ENCODE results near the gene AGBL3. TPM values are rescaled to one million over a fixed set of nuclear protein-coding genes. Genes with fewer than 3 reads are reported as not detected.

The AGBL3 gene
- total RNA-seq, 1 donor from 2014 or later = 3.5 TPM

DNA sequence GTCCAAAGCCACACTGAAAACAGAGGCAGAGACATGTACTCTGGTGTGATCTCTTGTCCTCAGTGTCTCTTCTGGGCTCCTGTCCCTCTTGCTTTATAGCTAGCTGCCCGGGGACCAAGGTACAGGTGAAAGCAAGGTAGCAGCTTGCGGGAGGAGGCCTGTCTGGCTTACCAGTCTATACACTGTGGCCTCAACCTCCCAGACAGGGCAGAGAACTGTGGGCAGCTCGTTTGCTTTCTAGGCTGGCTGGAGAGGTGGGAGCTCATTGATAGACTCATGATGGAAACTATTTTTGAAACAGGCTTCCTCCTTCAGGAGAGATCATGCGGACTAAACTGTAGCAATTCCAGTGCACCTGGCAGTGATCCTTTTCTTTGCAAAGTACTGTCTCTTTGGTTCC, 179.6 kb downstream of the AGBL3 start:
- peaks cover 53% of the 10 kb centered on the region for H3K36me3 Mint-ChIP-seq (ENCODE audit: low read depth)
- no peak for DNase-seq (ENCODE audit: low read depth, low spot score)
- H3K27me3 Mint-ChIP-seq (ENCODE audit: low read depth) = no peaks in the 10 kb centered on the region
- TF ChIP-seq, protein P1, sequence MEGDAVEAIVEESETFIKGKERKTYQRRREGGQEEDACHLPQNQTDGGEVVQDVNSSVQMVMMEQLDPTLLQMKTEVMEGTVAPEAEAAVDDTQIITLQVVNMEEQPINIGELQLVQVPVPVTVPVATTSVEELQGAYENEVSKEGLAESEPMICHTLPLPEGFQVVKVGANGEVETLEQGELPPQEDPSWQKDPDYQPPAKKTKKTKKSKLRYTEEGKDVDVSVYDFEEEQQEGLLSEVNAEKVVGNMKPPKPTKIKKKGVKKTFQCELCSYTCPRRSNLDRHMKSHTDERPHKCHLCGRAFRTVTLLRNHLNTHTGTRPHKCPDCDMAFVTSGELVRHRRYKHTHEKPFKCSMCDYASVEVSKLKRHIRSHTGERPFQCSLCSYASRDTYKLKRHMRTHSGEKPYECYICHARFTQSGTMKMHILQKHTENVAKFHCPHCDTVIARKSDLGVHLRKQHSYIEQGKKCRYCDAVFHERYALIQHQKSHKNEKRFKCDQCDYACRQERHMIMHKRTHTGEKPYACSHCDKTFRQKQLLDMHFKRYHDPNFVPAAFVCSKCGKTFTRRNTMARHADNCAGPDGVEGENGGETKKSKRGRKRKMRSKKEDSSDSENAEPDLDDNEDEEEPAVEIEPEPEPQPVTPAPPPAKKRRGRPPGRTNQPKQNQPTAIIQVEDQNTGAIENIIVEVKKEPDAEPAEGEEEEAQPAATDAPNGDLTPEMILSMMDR (conservative IDR thresholded peaks at IDR 0.05) = no peak
- no peak overlapping the region for H3K27ac Mint-ChIP-seq (ENCODE audit: unreplicated experiment)
- H3K4me1 Mint-ChIP-seq = peaks cover 40% of the 10 kb centered on the region
- H3K9me3 Mint-ChIP-seq = peaks cover 10% of the 10 kb centered on the region
- peak overlapping the region; percentile 51 for H3K4me3 Mint-ChIP-seq

DNA sequence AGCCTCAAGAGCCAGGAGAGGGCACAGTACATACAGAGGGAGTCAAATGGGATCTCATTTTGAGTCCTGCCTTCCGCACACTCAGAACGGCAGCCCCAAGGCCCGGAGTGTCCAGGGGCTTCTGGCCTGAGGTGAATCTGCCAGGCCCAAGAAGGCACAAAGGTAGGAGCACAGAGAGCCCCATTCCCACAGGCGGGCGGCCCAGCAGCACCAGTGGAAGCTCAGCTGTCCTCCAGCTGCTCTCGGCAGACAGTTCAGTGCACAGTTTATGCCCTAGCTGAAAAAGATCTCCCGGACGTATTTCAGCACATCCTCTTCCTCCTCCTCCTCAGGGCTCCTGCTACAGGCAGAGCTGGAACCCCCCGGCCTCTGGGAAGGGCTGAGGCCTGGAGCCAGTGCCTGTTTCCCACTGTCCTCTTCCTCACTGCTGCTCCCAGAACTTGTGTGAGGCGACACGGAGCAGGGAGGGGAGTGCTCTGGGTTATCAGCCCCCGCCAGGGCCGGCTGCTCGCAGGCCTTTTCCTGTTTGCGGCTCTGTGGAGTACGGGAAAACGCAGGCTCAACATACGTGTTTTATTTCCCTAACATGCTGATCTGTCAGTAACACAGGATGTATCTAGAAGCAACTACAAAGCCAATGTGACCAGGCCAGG, 180.2 kb downstream of the AGBL3 start:
- H3K27me3 Mint-ChIP-seq (ENCODE audit: low read depth) = no peaks in the 10 kb centered on the region
- H3K27ac Mint-ChIP-seq (ENCODE audit: unreplicated experiment) = no peak overlapping the region
- peaks cover 38% of the 10 kb centered on the region for H3K4me1 Mint-ChIP-seq
- peak overlapping the region; percentile 67 for H3K4me3 Mint-ChIP-seq
- DNase-seq (ENCODE audit: low read depth, low spot score) = no peak
- peaks cover 8% of the 10 kb centered on the region for H3K9me3 Mint-ChIP-seq
- peaks cover 47% of the 10 kb centered on the region for H3K36me3 Mint-ChIP-seq (ENCODE audit: low read depth)
- TF ChIP-seq, protein P1 (conservative IDR thresholded peaks at IDR 0.05) = no peak

DNA sequence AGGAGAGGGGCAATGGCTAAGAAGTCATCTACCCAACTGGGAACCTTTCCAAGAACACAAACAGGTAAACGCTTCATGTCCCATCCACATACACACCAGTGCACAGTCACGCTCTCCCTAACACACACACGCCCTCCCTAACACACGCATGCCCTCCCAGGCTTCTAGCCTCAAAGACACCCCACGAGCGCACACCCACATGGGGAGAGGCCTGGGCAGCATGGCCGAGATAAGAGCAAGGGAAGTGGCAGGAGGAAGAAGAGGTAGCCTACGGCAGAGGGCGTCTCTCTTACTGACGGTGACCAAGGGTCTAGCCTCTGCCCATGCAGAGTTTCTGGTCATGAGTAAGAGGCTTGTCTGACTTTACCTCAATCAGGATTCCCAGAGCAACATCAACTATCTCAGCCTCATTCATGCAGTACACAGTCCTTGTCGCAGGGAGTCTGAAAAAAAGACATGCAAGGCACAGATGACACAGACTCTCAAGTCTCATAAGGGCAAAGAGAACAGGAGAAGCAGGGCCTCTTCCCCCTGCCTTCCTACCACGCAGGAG, 181.1 kb downstream of the AGBL3 start:
- peaks cover 42% of the 10 kb centered on the region for H3K4me1 Mint-ChIP-seq
- H3K9me3 Mint-ChIP-seq = peaks cover 2% of the 10 kb centered on the region
- DNase-seq (ENCODE audit: low read depth, low spot score) = no peak
- peaks cover 37% of the 10 kb centered on the region for H3K36me3 Mint-ChIP-seq (ENCODE audit: low read depth)
- H3K27ac Mint-ChIP-seq (ENCODE audit: unreplicated experiment) = peak overlapping the region; percentile 35
- TF ChIP-seq, protein P1 (conservative IDR thresholded peaks at IDR 0.05) = no peak
- peak overlapping the region; percentile 73 for H3K4me3 Mint-ChIP-seq
- H3K27me3 Mint-ChIP-seq (ENCODE audit: low read depth) = no peaks in the 10 kb centered on the region

DNA sequence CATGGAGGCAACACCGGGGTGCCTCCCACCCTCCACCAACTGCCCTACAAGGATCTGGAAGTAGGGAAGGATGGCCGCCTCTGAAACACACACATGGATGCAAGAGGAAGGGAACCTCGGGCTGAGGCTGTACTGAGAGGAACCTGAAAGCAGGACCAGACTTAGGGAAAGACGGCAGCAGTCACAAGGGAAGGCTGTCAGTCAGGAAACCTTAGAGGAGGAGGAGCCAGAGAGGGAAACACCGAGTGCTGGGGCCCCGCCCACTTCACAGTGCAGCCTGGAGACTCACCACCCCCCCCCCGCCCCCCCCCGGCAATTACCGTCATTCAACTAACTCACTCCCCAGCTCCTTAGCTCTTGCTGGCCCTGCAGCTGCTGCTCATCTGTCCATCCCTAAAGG, 181.7 kb downstream of the AGBL3 start:
- H3K36me3 Mint-ChIP-seq (ENCODE audit: low read depth) = peaks cover 31% of the 10 kb centered on the region
- H3K9me3 Mint-ChIP-seq = peaks cover 2% of the 10 kb centered on the region
- peaks cover 42% of the 10 kb centered on the region for H3K4me1 Mint-ChIP-seq
- TF ChIP-seq, protein P1 (conservative IDR thresholded peaks at IDR 0.05) = no peak
- DNase-seq (ENCODE audit: low read depth, low spot score) = no peak
- H3K27ac Mint-ChIP-seq (ENCODE audit: unreplicated experiment) = no peak overlapping the region
- no peaks in the 10 kb centered on the region for H3K27me3 Mint-ChIP-seq (ENCODE audit: low read depth)
- peak overlapping the region; percentile 92 for H3K4me3 Mint-ChIP-seq

DNA sequence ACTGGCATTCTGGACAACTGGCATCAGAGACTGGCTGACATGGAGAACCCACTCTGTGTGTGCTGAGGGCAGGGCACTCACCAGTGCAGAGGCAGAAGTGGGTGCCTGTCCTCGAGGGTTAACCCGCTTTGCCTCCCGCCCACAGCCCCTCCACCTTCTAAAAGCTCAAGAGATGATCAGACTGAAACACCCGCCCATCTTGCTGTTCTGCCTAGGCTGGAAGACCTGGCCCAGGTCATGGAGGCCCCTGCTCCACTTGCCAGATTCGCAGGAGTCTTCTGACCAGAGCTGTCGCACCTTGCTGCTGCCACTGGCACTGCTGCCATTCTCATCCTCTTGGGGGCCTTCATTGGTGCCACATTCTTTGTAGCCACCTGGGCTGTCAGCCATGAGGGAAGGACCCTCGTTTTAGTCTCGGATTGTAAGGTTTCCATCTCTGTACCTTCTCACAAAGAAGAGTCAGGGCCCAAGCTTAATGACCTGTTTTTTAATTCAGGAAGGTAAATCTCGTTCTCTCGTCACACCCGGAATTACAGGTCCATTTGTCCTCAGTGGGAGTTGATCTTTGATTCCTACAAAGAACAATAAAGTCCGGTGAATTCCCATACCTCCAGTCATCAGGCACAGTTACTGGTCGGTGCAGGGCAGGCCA, 182.3 kb downstream of the AGBL3 start:
- Mint-ChIP-seq H3K9me3 (peaks cover 2% of the 10 kb centered on the region), H3K36me3 (ENCODE audit: low read depth) (peaks cover 30% of the 10 kb centered on the region), H3K4me3 (peak overlapping the region; percentile 92), H3K27me3 (ENCODE audit: low read depth) (no peaks in the 10 kb centered on the region), H3K4me1 (peaks cover 42% of the 10 kb centered on the region), H3K27ac (ENCODE audit: unreplicated experiment) (no peak overlapping the region)
- TF ChIP-seq, protein P1 (conservative IDR thresholded peaks at IDR 0.05) = no peak
- no peak for DNase-seq (ENCODE audit: low read depth, low spot score)

Data from neural crest cell (in vitro differentiated cells).